SU-DHL-6 (cell line): ENCODE measurements around the gene UCK2.

Experiments used
- H2AFZ ChIP-seq: fragments of 200-600 bp; sonication (generic); 2 replicates; pipeline ENCODE4 v1.6.1; 2014; ENCODE audit warnings: low read depth, mild to moderate bottlenecking, moderate library complexity, mixed read lengths, antibody characterized with exemption, low read length; ENCODE audit not compliant: severe bottlenecking
- H3F3A ChIP-seq: fragments of 200-600 bp; shearing (Covaris generic); 2 replicates; pipeline ENCODE4 v1.6.0; 2016; ENCODE audit warnings: antibody characterized with exemption, mild to moderate bottlenecking; ENCODE audit not compliant: insufficient read depth
- H3K27ac ChIP-seq: fragments of 200-600 bp; sonication (generic); 2 replicates; pipeline ENCODE4 v1.5.1; 2016; ENCODE audit warnings: low read depth, mild to moderate bottlenecking, low read length, moderate library complexity, mixed read lengths
- H3K27me3 ChIP-seq: fragments of 200-600 bp; sonication (generic), shearing (Covaris generic); 2 replicates; pipeline ENCODE4 v1.6.0; 2014; ENCODE audit warnings: mild to moderate bottlenecking, low read length
- H3K36me3 ChIP-seq: fragments of 200-600 bp; sonication (generic); 2 replicates; pipeline ENCODE4 v1.6.1; 2014; ENCODE audit warnings: mild to moderate bottlenecking, low read length, mixed read lengths
- H3K4me2 ChIP-seq: fragments of 300-600, 200-600 bp; shearing (Covaris generic), sonication (generic); 2 replicates; pipeline ENCODE4 v1.6.0; 2014; ENCODE audit warnings: low read length, low read depth, mild to moderate bottlenecking; ENCODE audit not compliant: poor library complexity, severe bottlenecking
- H3K4me3 ChIP-seq: fragments of 200-600 bp; sonication (generic); 2 replicates; pipeline ENCODE4 v1.5.1; 2014; ENCODE audit warnings: antibody characterized with exemption, low read length, mild to moderate bottlenecking, mixed read lengths; ENCODE audit not compliant: insufficient read depth, poor library complexity, severe bottlenecking
- H3K79me2 ChIP-seq: fragments of 200-600 bp; sonication (generic); 2 replicates; pipeline ENCODE4 v1.6.1; 2014; ENCODE audit warnings: mild to moderate bottlenecking, low read length, moderate library complexity; ENCODE audit not compliant: insufficient read depth
- H3K9ac ChIP-seq: fragments of 200-600 bp; sonication (generic); 2 replicates; pipeline ENCODE4 v1.7.0; 2014; ENCODE audit warnings: mild to moderate bottlenecking, low read length
- H3K9me2 ChIP-seq: fragments of 200-600 bp; sonication (generic); replicated peaks from 2 replicates; pipeline ENCODE4 v1.6.1; 2014; ENCODE audit warnings: low read length; ENCODE audit not compliant: insufficient read depth
- H3K9me3 ChIP-seq: fragments of 200-600 bp; sonication (generic); 2 replicates; pipeline ENCODE4 v1.6.1; 2014; ENCODE audit warnings: low read length, mixed read lengths; ENCODE audit not compliant: insufficient read depth
- H4K20me1 ChIP-seq: fragments of 200-600 bp; sonication (generic); 2 replicates; pipeline ENCODE4 v1.6.1; 2014; ENCODE audit warnings: low read depth, mild to moderate bottlenecking, antibody characterized with exemption, low read length, moderate library complexity, mixed read lengths
- CTCF ChIP-seq: fragments of 200-600 bp; sonication (generic); IDR thresholded peaks from one replicate; pipeline ENCODE4 v1.5.1; 2017; ENCODE audit warnings: antibody characterized with exemption, mild to moderate bottlenecking, low read length, moderate library complexity; ENCODE audit not compliant: insufficient read depth, poor library complexity, severe bottlenecking
- EZH2phosphoT487 ChIP-seq: fragments of 200-600 bp; sonication (generic), shearing (Covaris generic); conservative IDR thresholded peaks from 2 replicates; pipeline ENCODE4 v1.6.1; 2018; ENCODE audit warnings: mild to moderate bottlenecking, antibody characterized with exemption, low read length, moderate library complexity, mixed read lengths

UCK2 gene

GRCh38 chr1:165826565-165827267 is 698 bp upstream of the UCK2 start:
- Histone ChIP-seq H3K79me2 (peaks cover 38% of the 10 kb centered on the region), H4K20me1 (no peaks in the 10 kb centered on the region), H3K27ac (no peak overlapping the region), H3K9me3 (no peaks in the 10 kb centered on the region), H3K4me3 (peak overlapping the region; percentile 60), H3K27me3 (no peaks in the 10 kb centered on the region), H2AFZ (no peak overlapping the region), H3K4me2 (peak overlapping the region; percentile 84), H3K36me3 (no peaks in the 10 kb centered on the region), H3K9me2 (no peaks in the 10 kb centered on the region), H3F3A (peaks cover 5% of the 10 kb centered on the region; the same call in 1 of the 2 replicates), H3K9ac (peak overlapping the region; percentile 86)
- TF ChIP-seq CTCF (no peak), EZH2phosphoT487 (no peak)

- no peaks in the 10 kb centered on the region for H3K9me2 ChIP-seq
- peak overlapping the region; percentile 73 for H3K27ac ChIP-seq
- no peaks in the 10 kb centered on the region for H3K36me3 ChIP-seq
- H3K9ac ChIP-seq = peak overlapping the region; percentile 86
- H3K4me2 ChIP-seq = peak overlapping the region; percentile 84
- peaks cover 5% of the 10 kb centered on the region; the same call in 1 of the 2 replicates for H3F3A ChIP-seq
- TF ChIP-seq EZH2phosphoT487 (no peak), CTCF (no peak)
- no peaks in the 10 kb centered on the region for H3K27me3 ChIP-seq
- H3K79me2 ChIP-seq = peaks cover 53% of the 10 kb centered on the region
- H3K9me3 ChIP-seq = no peaks in the 10 kb centered on the region
- H2AFZ ChIP-seq = peak overlapping the region; percentile 61
- peak overlapping the region; percentile 60 for H3K4me3 ChIP-seq
- H4K20me1 ChIP-seq = no peaks in the 10 kb centered on the region; the same call in 1 of the 2 replicates
Measured at GRCh38 chr1:165828103-165828668, 772 bp downstream of the UCK2 start.

- no peak for TF ChIP-seq CTCF
- TF ChIP-seq EZH2phosphoT487 = no peak
- peak overlapping the region; percentile 61 for H2AFZ ChIP-seq
- H3K27ac ChIP-seq = peak overlapping the region; percentile 73
- peak overlapping the region; percentile 86 for H3K9ac ChIP-seq
- H3K9me3 ChIP-seq = no peaks in the 10 kb centered on the region
- peaks cover 5% of the 10 kb centered on the region; the same call in 1 of the 2 replicates for H3F3A ChIP-seq
- H3K9me2 ChIP-seq = no peaks in the 10 kb centered on the region
- peak overlapping the region; percentile 84 for H3K4me2 ChIP-seq
- H3K36me3 ChIP-seq = no peaks in the 10 kb centered on the region
- peaks cover 3% of the 10 kb centered on the region; the same call in 1 of the 2 replicates for H4K20me1 ChIP-seq
- no peaks in the 10 kb centered on the region for H3K27me3 ChIP-seq
- H3K79me2 ChIP-seq = peaks cover 59% of the 10 kb centered on the region
- peak overlapping the region; percentile 60 for H3K4me3 ChIP-seq
Measured at GRCh38 chr1:165828669-165829329, 1.4 kb downstream of the UCK2 start.
